ENCODE data around the gene MCOLN3.
A peak's percentile ranks its signal among the peaks of the same experiment; 100 is the strongest.
"Not testable (repeated sequence)": the region's sequence is repeated elsewhere in the genome, so short reads cannot be mapped to it uniquely, and the experiment has no call there.

MCOLN3 gene

GRCh38 chr1:85019994-85020393 lies 28.3 kb downstream of the MCOLN3 start:
- DNase-seq (ENCODE audit: extremely low read depth, low read depth) = peak; percentile 94
- TF ChIP-seq CTCF (IDR thresholded peaks at IDR 0.05; ENCODE audit: low read depth, low read length, missing control alignments) = no peak
- no peak overlapping the region for H3K4me3 ChIP-seq (replicated peaks; ENCODE audit: low read depth, low read length)

- no peak for DNase-seq (ENCODE audit: extremely low read depth, low read depth)
- H3K4me3 ChIP-seq (replicated peaks; ENCODE audit: low read depth, low read length) = no peak overlapping the region
- TF ChIP-seq CTCF (IDR thresholded peaks at IDR 0.05; ENCODE audit: low read depth, low read length, missing control alignments) = no peak
Observed at GRCh38 chr1:85015826-85016225, 32.5 kb downstream of the MCOLN3 start.

DNA sequence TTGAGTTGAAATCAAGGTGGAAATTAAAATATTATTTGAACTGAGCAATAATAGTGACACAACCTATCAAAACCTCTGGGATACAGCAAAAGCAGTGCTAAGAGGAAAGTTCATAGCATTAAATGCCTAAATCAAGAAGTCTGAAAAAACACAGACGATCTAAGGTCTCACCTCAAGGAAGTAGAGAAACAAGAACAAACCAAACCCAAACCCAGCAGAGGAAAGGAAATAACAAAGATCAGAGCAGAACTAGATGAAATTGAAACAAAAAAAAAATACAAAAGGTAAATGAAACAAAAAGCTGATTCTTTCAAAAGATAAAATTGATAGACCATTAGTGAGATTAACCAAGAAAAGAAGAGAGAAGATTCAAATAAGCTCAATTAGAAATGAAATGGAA lies 42.7 kb downstream of the MCOLN3 start:
- not testable (repeated sequence) for H3K4me3 ChIP-seq (replicated peaks; ENCODE audit: low read depth, low read length); DNase-seq (ENCODE audit: extremely low read depth, low read depth)

GRCh38 chr1:85001742-85002141 lies 46.6 kb downstream of the MCOLN3 start:
- DNase-seq (ENCODE audit: extremely low read depth, low read depth) = no peak
- H3K4me3 ChIP-seq (replicated peaks; ENCODE audit: low read depth, low read length) = no peak overlapping the region
- TF ChIP-seq CTCF (IDR thresholded peaks at IDR 0.05; ENCODE audit: low read depth, low read length, missing control alignments) = no peak

GRCh38 chr1:84998642-84999280 lies 49.5 kb downstream of the MCOLN3 start:
- TF ChIP-seq CTCF (IDR thresholded peaks at IDR 0.05; ENCODE audit: low read depth, low read length, missing control alignments) = no peak
- no peak overlapping the region; the same call in 1 of the 2 replicates for H3K4me3 ChIP-seq (replicated peaks; ENCODE audit: low read depth, low read length)
- no peak for DNase-seq (ENCODE audit: extremely low read depth, low read depth)

- DNase-seq (ENCODE audit: extremely low read depth, low read depth) = no peak
- peak overlapping the region; percentile 56 for H3K4me3 ChIP-seq (replicated peaks; ENCODE audit: low read depth, low read length)
- TF ChIP-seq CTCF (IDR thresholded peaks at IDR 0.05; ENCODE audit: low read depth, low read length, missing control alignments) = no peak
Observed at GRCh38 chr1:84997667-84998600, 50.4 kb downstream of the MCOLN3 start.

All from HFF-Myc (cell line).